NCI-H345 (cell line): ENCODE results near the gene SOHLH1.

Source experiments
- DNase-seq: peaks from one replicate; lab custom pipeline; 2025; lab: John Stamatoyannopoulos, UW

The SOHLH1 gene

DNA sequence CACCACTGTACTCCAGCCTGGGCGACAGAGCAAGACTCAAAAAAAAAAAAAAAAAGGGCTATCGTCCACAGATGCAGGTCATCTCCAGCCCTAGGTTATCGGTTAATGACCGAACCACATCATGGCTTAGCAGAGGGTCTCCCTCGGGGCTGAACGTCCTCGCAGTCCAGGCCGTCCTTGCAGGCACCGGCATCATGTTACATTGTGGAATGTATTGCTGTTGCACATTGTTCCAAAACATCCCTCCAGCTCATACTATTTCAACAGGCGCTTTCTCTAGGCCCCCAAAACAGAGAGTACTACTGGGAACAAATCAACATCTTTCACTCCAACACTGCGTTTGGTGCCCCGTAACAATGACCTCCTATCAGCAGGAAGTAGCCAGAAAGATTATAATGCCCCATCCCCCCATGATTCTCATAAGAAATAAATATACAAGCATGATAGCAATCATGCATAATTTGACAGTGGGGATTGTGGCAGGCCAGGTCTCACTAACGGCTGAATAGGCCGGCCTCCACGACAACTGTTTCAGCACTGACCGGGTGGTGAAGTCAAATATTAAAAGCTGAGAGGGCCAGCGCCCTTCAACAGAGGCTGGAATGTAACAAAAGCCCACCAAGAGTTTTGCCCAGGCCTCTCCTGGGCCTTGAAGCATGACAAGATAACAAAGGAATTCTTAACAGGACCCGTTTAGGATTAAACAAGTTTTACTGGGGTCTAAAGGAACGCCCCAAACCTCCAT is 37.3 kb downstream of the SOHLH1 start:
- DNase-seq: no peak

DNA sequence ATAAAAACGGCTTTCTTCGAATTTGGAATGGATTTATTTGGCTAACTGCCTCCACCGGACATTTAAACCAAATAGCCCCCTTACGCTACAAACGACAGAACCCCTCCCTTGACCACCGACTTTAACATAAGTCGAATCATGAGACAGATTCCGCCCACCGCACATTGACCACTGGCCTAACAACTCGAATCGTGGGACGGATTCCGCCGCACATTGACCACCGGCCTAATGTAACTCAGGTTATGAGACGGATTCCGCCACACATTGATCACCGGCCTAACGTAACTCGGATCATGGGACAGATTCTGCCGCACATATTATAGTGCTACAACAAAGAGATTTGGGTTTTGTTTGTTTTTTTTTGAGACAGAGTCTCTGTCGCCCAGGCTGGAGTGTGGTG is 38.9 kb downstream of the SOHLH1 start:
- DNase-seq: no peak

DNA sequence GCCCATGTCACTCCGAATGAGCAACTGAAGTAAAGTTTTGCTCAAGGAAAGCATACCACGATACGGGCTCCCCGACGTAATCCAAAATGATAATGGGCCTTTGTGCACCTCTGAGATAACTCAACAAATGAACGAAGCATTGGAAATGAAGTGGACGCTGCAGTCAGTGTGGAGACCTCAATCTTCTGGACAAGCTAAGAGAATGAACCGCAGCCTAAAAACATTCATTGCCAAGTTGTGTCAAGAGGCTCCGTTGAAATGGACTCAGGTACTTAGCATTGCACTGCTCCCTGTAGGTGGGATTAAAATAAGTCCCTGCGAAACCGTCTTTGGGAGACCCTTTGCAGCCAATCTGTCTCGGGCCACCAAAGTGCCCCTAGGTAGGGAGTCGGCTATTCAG is 40.0 kb downstream of the SOHLH1 start:
- no peak for DNase-seq

DNA sequence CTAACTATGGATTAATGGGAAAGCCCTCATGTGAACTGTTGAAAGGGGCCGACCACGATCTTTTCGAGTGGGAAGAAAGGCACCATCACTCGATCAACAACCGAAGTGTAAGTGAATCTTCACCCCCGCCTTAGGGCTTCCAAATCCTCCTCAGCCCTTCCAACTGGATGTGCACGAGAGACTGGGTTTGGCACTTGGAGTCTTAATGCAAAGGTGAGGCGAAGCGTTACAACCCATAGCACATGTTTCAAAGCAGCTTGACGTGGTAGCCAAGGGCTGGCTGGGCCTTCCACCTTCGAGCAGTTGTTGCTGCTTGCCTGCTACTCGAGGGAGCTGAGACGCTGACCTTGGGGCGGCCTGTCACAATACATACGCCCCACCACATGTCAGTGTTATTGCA is 41.9 kb downstream of the SOHLH1 start:
- no peak for DNase-seq

DNA sequence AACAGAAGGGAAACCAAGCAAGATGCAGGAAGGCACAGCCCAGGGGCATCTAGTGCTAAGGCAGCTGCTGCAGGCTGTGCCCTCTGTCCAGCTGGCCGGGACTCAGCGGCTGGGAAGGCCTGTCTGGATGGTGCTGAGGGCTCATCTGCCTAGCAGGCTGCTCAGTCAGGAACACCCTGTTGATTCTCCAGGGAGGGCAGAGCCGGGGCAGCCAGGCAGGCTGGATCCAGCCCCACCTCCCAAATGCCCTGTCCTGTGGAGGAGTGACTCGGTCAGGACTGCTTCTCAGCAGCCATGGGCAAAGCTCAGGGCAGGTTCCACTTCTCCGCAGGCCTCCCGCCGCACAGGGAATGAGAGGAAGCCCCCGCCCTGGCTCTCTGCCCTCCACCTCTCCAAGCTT is 44.0 kb downstream of the SOHLH1 start:
- no peak for DNase-seq

DNA sequence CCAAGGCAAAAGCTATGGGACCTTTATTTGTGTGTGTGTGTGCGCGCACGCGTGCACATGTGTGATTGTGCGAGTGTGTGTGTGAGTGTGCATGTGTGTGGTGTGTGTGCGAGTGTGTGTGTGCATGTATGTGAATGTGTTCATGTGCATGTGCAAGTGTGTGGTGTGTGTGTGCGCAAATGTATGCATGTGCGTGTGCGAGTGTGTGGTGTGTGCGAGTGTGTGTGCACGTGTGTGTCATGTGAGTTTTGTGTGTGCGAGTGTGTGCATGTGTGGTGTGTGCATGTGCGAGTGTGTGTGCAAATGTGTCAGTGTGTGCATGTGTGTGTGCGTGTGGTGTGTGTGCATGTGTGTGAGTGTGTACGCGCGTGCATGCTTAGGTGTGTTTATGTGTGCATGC is 48.9 kb downstream of the SOHLH1 start:
- DNase-seq: no peak

DNA sequence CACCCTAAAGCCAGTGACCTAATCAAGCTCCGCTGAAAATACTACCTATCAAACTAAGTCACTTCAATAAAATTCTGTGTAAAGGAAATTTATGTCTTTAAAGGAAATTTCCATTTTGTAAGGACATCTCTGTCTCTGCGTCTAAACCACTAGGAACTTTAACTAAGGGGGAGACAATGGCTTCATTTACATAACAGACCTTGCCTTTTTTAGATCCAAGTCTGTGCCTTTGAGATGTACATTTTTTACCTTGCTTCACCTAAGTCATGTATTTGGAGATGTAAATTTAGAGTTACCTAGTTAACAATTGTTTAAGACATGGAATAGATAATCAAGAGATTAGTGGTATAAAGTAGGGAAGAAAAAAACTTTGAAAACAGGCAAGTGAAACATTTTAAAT is 49.8 kb downstream of the SOHLH1 start:
- no peak for DNase-seq

DNA sequence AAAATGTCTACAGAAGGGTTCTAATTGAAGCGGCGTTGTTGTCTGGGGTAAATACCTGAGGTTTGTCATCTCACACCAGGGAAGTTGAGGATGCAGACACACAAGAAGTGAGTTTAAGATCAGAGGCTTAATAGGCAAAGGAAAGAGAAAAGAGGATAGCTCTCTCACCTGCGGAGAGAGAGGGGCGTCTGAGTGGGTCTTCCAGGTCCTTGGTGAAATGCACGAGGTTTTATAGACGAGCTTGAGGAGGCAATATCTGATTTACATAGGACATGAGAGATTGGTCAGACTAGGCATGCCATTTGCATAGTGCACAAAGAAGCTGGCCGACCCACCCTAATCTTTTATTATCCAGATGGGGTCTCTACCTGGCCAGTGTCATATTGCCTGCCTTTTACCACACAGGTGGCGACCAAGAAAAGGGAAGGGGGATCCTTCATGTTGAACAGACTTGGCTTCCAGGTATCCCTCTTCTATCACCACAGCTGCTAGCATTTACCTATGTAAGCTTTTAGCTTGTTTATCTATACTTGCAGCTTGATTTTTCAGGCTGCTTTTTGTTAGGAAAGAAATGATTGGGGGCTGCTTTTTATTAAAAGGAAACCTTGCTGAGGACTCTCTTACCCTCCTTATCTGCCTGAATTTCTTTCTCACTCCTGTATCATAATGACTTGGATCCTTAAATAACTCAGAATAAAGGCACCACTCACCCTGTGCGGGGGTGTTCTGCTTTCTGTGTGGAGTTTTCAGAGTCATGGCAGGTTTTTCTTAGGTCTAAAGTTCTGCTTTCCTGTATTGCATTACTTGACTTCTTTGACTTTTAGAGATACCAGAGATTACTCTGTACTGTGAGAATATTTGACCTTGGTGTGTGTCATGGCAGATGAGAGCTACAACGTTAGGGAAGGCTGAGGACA is 50.5 kb downstream of the SOHLH1 start:
- DNase-seq: no peak

DNA sequence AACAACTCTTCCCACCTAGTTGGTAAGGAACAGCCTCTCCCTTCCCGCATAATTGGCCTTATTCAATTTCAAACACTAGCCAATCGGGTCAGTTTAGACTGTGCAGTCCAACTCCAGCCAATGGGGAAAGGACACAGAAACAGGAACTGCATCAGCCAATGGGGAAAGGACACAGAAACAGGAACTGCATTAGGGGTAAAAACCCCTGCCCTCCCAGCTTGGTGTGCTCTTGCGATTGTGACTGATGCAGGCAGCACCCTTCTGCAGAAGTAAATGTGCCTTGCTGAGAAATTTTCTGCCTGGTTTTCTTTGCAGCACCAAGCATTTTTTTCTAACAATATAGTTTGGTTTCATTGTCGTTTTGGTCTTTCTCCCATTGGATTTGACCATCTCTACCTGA is 51.4 kb downstream of the SOHLH1 start:
- DNase-seq: no peak

DNA sequence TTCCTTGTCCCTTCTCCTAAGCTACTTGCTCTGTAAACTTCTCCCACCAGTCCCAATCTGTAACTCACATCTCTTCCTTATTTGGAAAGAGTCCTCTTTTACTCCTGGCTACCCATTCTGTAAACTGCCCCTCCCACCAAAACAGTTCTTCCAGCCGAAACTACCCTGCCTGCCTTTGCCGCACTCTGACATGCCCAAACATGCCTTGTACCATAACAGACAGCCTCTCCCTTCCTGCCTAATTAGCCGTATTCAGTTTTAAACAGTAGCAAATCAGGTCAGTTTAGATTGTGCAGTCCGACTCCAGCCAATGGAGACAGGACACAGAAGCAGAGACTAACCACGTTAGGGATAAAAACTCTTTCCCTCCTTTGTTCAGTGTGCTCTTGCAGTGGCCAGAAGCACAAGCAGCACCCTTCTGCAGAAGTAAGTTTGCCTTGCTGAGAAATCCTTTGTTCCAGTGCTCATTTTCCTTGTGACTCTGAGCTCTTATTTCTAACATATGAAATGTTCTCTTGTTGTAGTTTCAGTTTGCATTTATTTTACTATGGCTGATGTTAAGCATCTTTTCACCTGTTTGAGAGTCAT is 54.6 kb downstream of the SOHLH1 start:
- DNase-seq: no peak
